ENCODE results near the gene MEI4. TPM values are rescaled to one million over a fixed set of nuclear protein-coding genes. Genes with fewer than 3 reads are reported as not detected.
A peak's percentile ranks its signal among the peaks of the same experiment; 100 is the strongest.

MEI4 gene
- total RNA-seq, 1 donor from 2014 or later, result 1.0 TPM

- H3K27ac Mint-ChIP-seq, result no peak overlapping the region
- H3K9me3 Mint-ChIP-seq, result no peaks in the 10 kb centered on the region
Observed at GRCh38 chr6:77609106-77609505, 43.7 kb upstream of the MEI4 start.

DNA sequence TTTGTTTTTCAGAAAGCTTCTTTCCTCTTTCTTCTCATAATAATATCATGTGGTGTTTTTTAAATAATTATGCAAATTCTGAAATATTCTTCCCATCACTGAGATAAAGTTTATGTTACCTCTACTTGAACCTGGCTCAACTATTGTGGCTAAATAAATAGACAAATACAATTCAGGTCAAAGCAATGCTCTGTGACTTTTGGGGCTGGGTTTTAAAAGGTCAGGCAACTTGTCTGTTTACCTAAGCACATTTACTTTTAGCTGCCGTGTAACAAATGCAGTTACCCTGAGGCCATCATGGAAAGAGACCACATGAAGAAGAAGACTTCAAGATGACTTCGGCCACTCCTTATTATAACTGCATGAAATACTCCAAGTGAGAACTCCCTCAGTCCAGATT is 33.7 kb upstream of the MEI4 start:
- H3F3A ChIP-seq (ENCODE audit: low read depth), result no peaks in the 10 kb centered on the region
- no peaks in the 10 kb centered on the region for H3K27me3 ChIP-seq
- H3K79me2 ChIP-seq (ENCODE audit: low read depth), result no peaks in the 10 kb centered on the region
- Mint-ChIP-seq H3K27ac (no peak overlapping the region), H3K27me3 (ENCODE audit: insufficient read depth, low read depth) (no peaks in the 10 kb centered on the region), H3K4me1 (no peaks in the 10 kb centered on the region), H3K36me3 (no peaks in the 10 kb centered on the region), H3K4me3 (no peak overlapping the region), H3K9me3 (no peaks in the 10 kb centered on the region)
- no peak overlapping the region for H3K4me2 ChIP-seq
- no peaks in the 10 kb centered on the region for H4K20me1 ChIP-seq (ENCODE audit: low read depth)
- H3K4me3 ChIP-seq, result no peak overlapping the region
- H2AFZ ChIP-seq (replicated peaks), result no peak overlapping the region
- H3K36me3 ChIP-seq, result no peaks in the 10 kb centered on the region
- TF ChIP-seq EZH2phosphoT487 (IDR thresholded peaks at IDR 0.05) (no peak), EZH2 (IDR thresholded peaks at IDR 0.05) (no peak)
- TF ChIP-seq, protein P1, sequence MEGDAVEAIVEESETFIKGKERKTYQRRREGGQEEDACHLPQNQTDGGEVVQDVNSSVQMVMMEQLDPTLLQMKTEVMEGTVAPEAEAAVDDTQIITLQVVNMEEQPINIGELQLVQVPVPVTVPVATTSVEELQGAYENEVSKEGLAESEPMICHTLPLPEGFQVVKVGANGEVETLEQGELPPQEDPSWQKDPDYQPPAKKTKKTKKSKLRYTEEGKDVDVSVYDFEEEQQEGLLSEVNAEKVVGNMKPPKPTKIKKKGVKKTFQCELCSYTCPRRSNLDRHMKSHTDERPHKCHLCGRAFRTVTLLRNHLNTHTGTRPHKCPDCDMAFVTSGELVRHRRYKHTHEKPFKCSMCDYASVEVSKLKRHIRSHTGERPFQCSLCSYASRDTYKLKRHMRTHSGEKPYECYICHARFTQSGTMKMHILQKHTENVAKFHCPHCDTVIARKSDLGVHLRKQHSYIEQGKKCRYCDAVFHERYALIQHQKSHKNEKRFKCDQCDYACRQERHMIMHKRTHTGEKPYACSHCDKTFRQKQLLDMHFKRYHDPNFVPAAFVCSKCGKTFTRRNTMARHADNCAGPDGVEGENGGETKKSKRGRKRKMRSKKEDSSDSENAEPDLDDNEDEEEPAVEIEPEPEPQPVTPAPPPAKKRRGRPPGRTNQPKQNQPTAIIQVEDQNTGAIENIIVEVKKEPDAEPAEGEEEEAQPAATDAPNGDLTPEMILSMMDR (IDR thresholded peaks at IDR 0.05), result no peak
- no peak overlapping the region for H3K27ac ChIP-seq
- no peaks in the 10 kb centered on the region for H3K4me1 ChIP-seq
- no peaks in the 10 kb centered on the region for H3K9me3 ChIP-seq (ENCODE audit: low read depth)
- DNase-seq (ENCODE audit: low spot score), result no peak
- H3K9ac ChIP-seq, result no peak overlapping the region

More at GRCh38 chr6:77609106-77609505, 43.7 kb upstream of the MEI4 start:
- Mint-ChIP-seq H3K36me3 (no peaks in the 10 kb centered on the region), H3K4me3 (no peak overlapping the region), H3K27me3 (ENCODE audit: insufficient read depth, low read depth) (no peaks in the 10 kb centered on the region), H3K4me1 (no peaks in the 10 kb centered on the region)
- Histone ChIP-seq H2AFZ (replicated peaks) (no peak overlapping the region), H3F3A (ENCODE audit: low read depth) (no peaks in the 10 kb centered on the region), H3K9me3 (ENCODE audit: low read depth) (no peaks in the 10 kb centered on the region), H3K27me3 (no peaks in the 10 kb centered on the region), H3K27ac (no peak overlapping the region), H3K4me3 (no peak overlapping the region), H3K4me2 (no peak overlapping the region), H3K9ac (no peak overlapping the region), H3K4me1 (no peaks in the 10 kb centered on the region), H4K20me1 (ENCODE audit: low read depth) (no peaks in the 10 kb centered on the region), H3K79me2 (ENCODE audit: low read depth) (no peaks in the 10 kb centered on the region), H3K36me3 (no peaks in the 10 kb centered on the region)
- no peak for TF ChIP-seq EZH2phosphoT487 (IDR thresholded peaks at IDR 0.05)
- TF ChIP-seq, protein P1 (IDR thresholded peaks at IDR 0.05), result no peak
- TF ChIP-seq EZH2 (IDR thresholded peaks at IDR 0.05), result no peak
- no peak for DNase-seq (ENCODE audit: low spot score)

DNA sequence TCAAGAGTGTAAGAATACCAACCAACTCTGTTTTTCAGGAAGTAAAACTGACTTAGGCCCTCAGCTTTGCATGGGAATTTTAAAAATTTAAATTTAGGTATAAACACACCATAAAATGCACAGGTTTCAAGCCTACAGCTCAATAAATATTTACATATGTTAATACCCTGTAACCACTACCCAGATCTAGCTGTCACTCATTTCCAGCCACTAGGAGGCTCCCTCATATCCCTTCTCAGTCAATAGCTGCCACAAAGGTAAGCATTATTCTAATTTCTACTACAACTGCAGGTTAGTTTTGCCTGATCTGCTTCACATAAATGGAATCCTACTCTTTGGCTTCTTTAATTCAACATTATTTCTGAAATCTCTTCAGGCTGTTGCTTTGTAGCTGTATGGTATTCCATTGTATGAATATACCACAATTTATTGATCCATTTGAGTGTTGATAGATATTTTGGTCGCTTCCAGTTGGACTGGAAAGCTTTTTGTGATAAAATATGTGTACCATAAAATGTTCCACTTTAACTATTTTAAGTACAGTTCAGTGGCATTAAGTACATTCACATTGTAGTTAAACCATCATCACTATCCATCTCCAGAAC is 32.5 kb upstream of the MEI4 start:
- Mint-ChIP-seq H3K4me1 (no peaks in the 10 kb centered on the region), H3K36me3 (no peaks in the 10 kb centered on the region), H3K27me3 (ENCODE audit: insufficient read depth, low read depth) (no peaks in the 10 kb centered on the region), H3K9me3 (no peaks in the 10 kb centered on the region), H3K4me3 (no peak overlapping the region), H3K27ac (no peak overlapping the region)
- Histone ChIP-seq H3K4me3 (no peak overlapping the region), H3K79me2 (ENCODE audit: low read depth) (no peaks in the 10 kb centered on the region), H3K4me1 (no peaks in the 10 kb centered on the region), H3K4me2 (no peak overlapping the region), H2AFZ (replicated peaks) (no peak overlapping the region), H3F3A (ENCODE audit: low read depth) (no peaks in the 10 kb centered on the region), H4K20me1 (ENCODE audit: low read depth) (no peaks in the 10 kb centered on the region), H3K27ac (no peak overlapping the region), H3K27me3 (no peaks in the 10 kb centered on the region), H3K36me3 (no peaks in the 10 kb centered on the region), H3K9ac (no peak overlapping the region), H3K9me3 (ENCODE audit: low read depth) (no peaks in the 10 kb centered on the region)
- peak; percentile 48 for DNase-seq (ENCODE audit: low spot score)
- TF ChIP-seq EZH2phosphoT487 (IDR thresholded peaks at IDR 0.05), result no peak
- TF ChIP-seq, protein P1 (IDR thresholded peaks at IDR 0.05), result peak; percentile 72

Measured in neural progenitor cell (in vitro differentiated cells).